IPS-18c (cell line): ENCODE measurements around the gene ARCN1.
"Not testable (repeated sequence)": the region's sequence is repeated elsewhere in the genome, so short reads cannot be mapped to it uniquely, and the experiment has no call there.

ENCODE experiments used
- H3K4me3 ChIP-seq: 2 replicates; pipeline ENCODE4 v1.7.0; 2013; ENCODE audit warnings: low read depth, mild to moderate bottlenecking, low read length, moderate library complexity; ENCODE audit not compliant: insufficient read depth
- H3K9me3 ChIP-seq: one replicate; pipeline ENCODE4 v1.6.1; 2013; ENCODE audit warnings: mild to moderate bottlenecking, low read length, moderate library complexity; ENCODE audit not compliant: control insufficient read depth, insufficient read depth

The ARCN1 gene

DNA sequence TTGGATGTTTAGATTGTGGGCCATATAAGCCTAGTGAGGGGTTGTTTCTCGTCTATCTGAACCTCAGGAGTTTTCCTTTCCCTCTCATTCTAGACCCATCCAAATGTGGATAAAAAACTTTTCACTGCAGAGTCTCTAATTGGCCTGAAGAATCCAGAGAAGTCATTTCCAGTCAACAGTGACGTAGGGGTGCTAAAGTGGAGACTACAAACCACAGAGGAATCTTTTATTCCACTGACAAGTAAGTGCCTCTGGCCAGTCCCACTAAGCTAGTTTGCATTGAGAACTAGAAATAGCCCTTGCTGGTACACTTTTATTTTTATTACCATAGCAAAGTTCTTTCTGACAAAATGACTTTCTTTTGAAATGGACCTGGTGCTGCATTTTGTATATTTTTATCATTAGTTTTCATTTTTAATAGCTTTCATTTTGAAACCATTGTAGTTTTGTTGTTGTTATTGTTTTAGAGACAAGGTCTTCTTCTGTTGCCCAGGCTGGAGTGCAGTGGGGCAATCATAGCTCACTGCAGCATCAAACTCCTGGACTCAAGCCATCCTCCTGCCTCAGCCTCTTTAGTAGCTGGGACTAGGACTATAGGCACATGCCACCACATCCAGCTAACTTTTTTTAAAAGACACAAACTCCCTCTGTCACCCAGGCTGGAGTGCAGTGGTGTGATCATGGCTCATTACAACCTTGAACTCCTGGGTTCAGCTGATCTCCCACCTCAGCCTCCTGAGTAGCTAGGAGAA lies 20.6 kb downstream of the ARCN1 start:
- no peak overlapping the region for H3K4me3 ChIP-seq
- H3K9me3 ChIP-seq, result peaks cover 2% of the 10 kb centered on the region

DNA sequence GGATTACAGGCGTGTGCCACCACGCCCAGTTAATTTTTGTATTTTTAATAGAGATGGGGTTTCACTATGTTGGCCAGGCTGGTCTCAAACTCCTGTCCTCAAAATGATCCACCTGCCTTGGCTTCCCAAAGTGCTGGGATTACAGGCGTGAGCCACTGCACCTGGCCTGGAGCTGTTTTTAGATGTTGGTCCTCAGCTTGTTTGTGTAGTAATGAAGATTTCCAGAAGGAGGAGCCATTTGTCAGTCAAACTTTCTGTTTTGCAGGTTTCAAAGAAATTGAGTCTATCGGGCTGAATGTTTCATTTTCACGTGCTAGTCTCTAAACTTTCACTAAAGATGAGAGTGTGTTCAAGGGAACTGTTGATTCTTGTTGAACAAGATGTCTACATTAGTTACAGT lies 22.8 kb downstream of the ARCN1 start:
- not testable (repeated sequence) for H3K4me3 ChIP-seq, H3K9me3 ChIP-seq

DNA sequence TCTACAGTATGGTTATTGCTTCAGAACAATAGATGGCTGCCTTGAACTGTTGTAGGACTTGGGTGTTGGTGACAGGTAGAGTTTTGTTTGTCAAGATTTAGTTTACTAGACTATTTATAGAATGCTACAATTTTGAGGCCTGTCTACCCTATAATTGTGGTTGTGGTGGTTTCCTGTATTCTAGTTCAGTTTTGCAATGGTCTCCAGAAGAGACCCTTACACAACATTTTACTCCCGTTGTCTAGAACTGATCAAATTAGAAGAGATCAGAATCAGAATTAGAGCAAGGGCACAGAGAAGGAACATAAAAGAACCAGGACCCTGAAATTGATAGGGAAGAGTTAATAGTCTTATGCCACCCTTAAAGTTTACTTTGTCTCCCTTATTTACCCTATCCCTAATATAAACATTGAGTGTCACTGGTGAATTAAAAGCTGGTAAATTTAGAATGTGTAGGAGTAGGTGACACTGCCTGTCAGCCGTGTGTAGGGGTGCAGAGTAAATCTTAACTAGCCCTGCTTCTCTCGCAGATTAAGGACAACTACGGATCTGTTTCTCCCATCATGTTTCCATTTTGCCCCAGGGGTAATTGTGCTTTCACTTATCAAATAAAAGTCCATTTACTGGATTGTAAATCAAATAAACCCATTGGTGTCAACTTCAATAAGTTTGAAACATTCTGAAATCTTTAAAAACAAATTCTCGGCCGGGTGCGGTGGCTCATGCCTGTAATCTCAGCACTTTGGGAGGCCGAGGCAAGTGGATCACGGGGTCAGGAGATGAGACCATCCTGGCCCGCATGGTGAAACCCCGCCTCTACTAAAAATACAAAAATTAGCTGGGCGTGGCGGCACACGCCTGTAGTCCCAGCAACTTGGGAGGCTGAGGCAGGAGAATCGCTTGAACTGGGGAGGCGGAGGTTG lies 24.3 kb downstream of the ARCN1 start:
- H3K4me3 ChIP-seq, result no peak overlapping the region
- H3K9me3 ChIP-seq, result peaks cover 2% of the 10 kb centered on the region

DNA sequence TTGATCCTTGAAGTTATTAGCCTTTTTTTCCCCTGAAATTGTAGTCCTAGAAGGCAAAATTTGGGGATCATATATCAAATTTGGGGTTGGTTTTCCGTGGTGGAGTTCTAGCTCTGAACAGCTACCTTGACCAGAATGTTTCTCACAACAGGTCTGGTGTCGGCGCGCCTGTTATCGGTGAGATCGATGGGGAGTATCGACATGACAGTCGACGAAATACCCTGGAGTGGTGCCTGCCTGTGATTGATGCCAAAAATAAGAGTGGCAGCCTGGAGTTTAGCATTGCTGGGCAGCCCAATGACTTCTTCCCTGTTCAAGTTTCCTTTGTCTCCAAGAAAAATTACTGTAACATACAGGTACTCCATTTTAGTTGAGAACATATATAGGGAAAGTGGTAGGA lies 25.3 kb downstream of the ARCN1 start:
- H3K9me3 ChIP-seq, result peaks cover 2% of the 10 kb centered on the region
- no peak overlapping the region for H3K4me3 ChIP-seq

DNA sequence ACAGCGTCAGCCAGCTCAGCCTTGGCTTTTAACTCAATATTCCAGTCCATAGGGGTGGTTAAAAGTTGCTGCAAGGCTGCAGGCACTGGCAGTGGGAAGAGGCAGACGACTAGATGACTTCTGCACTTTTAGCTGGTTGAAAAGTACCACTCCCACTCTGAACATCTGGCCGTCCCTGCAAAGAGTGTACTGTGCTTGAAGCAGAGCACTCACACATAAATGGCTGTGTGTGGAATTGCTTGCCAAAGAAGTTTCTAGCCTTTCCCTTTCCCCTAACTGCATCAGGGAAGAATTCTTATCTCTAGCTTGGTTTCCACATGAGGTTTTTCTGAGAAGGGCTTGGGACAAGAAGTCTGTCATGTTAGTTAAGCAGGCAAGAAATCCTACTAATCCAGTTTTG lies 30.1 kb downstream of the ARCN1 start:
- H3K4me3 ChIP-seq, result no peak overlapping the region
- no peaks in the 10 kb centered on the region for H3K9me3 ChIP-seq

DNA sequence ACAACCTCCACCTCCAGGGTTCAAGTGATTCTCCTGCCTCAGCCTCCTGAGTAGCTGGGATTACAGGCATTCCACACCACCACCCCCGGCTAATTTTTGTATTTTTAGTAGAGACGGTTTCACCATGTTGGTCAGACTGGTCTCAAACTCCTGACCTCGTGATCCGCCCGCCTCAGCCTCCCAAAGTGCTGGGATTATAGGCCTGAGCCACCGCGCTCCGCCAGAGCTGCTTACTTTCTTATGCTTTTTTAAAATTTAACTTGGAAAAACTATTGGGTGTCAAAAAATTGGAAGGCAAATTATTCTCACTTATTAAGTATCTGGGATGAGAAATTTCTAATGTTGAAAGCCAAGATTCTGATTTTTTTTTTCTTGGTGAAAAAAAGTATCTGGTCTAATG lies 31.5 kb downstream of the ARCN1 start:
- not testable (repeated sequence) for H3K9me3 ChIP-seq, H3K4me3 ChIP-seq

DNA sequence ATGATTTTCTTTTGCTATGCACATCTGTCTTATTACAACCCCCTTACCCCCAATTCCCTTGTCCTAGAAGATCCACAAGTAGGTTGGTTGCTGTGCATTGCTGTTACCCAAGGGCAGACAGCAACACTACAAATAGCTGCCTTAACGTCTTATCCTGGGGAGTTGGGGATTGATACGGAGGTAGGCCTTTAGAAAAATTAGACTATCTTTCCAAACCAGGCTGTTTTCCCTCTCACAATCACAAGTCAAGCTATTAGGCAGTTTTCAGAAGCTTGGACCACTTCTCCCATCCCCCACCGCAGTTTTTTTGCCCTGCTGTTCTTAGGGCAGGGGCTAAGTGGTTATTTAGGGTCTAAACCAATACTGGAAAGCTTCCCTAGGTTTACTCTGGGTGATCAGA lies 32.4 kb downstream of the ARCN1 start:
- H3K4me3 ChIP-seq, result no peak overlapping the region
- no peaks in the 10 kb centered on the region for H3K9me3 ChIP-seq

DNA sequence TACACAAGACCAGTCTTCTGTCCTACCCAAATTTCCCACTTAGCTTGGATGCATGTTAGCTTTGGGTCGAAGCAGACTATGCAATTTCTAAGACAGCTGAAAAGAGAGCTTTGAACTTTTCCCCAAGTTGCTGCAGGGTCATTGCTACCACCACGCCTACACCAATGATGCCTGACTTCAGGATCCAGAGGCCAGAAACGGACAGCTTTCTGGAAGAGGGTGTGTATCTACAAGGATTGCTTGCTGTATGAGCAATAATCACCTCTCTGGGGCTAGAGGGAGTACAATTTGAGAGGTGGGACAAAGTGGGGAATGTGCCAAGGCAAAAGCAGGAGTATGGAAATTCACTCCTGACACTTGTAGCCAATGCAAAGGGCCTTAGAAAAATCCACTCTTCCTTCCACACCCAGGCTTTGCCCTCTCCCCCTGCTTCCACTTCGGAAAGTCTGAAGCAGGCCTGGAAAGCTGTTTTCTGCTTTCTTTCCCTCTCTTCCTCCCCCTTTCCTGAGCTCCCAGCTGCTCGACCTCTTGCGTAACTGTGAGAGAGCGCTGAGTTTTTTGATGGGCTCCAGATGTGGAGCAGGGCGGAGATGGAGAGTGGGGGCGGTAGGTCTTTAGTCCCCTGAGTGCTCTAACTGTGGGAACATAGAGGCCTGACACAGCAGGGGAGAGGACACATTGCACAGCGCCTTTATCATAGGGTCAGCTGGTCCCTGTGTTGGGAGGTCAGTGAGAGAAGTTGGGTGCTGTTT lies 33.1 kb downstream of the ARCN1 start:
- no peaks in the 10 kb centered on the region for H3K9me3 ChIP-seq
- no peak overlapping the region for H3K4me3 ChIP-seq

DNA sequence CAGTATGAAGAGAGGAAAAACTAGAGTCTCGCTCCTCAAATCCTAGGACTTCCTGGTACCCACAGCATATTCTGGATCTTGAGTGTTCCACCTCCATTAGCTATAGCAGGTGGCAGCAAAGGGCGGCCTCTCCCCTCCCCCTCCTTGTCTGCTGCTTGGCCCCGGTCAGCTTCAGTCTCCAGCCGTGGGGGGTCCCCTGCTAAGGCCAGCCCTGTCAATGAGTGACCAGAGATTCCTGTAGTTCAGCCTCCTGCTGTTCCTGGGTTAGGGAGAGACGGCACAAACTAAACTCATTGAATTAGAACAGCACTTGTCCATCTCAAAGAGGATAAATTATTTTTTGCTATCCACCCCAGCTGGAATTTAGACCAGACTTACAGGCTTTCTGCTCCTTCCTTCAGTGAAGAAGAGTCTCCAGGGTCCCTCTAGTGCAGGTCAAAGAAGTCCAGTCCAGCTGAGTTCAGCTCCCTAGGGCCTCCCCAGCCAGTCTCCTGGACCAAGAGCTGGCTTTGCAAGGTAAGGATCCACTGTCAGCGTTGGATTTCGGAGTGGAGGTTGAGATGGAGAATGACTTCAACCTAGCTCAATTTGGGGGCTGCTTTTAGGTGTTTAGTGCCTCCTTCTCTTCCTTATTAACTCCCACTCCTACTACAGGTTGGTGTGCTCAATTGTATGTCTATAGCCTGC lies 34.1 kb downstream of the ARCN1 start:
- H3K9me3 ChIP-seq, result no peaks in the 10 kb centered on the region
- H3K4me3 ChIP-seq, result no peak overlapping the region

DNA sequence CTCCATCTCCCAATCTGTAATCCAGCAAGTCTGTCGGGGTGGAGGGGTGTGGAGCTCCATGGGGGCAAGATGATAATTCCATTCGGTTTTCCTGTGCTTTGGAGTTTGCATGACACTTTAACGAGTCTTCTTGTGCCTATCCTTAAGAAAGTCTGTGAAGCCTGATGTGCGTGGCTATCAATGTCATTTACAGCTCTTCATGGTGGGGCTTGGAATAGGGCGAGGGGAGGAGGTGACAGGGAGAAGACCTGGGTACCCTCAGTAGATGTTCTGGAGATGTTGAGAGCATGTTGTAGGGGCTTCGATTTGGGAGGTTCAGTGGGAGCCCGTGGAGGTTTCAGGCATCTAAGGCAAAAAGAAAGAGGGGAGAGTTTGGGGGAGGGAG lies 34.6 kb downstream of the ARCN1 start:
- Histone ChIP-seq H3K9me3 (no peaks in the 10 kb centered on the region), H3K4me3 (no peak overlapping the region)

DNA sequence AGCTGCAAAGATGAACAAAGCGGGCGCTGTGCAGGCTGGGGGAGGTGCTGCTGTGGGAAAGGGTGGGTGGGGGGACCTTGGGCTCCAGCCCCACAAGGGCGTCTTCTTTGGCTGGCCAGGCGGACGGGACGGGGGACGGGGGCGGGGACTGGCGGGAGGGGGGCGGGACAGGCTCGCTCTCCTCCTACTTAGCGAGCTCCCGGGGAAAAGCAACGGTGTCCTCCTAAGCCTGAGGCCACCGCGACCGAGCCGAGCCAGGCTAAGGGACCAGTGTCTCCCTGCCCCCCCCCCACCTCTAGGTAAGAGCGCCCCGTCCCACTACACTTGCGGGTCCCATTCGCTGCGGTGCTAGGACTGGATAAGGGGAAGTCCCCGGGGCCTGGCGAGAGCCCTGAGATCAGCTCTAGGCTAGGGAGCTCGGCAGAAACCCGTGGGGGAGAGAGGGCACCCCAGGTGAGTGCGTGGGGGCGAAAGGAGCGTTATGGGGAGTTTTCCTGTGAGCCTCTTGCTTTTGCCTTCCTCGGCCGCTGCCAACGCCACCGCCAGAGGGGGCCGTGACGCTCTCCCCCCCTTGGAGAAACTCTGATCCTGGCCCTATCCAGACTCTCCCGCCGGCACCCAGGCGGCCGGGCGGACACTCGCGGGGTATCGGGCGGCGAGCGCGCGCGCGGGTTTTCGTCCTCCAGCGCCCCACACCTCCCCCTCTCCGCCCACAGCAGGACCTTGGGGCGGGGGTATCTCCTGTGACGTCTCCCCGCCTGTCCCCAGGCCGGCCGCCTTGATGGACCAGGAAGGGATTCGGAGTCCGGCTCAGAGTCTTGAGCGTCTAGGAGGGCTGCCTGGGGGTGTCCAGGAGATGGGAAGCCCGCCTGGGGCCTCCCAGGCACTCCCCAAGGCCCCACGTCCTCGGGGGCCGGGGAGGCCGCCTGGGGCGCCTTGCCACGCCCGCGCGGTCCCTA lies 35.5 kb downstream of the ARCN1 start, which contains the start of gene PHLDB1:
Gene PHLDB1, plus strand, starts transcription at position 215 of the 959 bp plus-strand sequence. CDS start 6,222 bp downstream, outside the sequence.
- Histone ChIP-seq H3K4me3 (peak within 1 kb of the TSS; percentile 57), H3K9me3 (no peaks in the 10 kb centered on the region)

DNA sequence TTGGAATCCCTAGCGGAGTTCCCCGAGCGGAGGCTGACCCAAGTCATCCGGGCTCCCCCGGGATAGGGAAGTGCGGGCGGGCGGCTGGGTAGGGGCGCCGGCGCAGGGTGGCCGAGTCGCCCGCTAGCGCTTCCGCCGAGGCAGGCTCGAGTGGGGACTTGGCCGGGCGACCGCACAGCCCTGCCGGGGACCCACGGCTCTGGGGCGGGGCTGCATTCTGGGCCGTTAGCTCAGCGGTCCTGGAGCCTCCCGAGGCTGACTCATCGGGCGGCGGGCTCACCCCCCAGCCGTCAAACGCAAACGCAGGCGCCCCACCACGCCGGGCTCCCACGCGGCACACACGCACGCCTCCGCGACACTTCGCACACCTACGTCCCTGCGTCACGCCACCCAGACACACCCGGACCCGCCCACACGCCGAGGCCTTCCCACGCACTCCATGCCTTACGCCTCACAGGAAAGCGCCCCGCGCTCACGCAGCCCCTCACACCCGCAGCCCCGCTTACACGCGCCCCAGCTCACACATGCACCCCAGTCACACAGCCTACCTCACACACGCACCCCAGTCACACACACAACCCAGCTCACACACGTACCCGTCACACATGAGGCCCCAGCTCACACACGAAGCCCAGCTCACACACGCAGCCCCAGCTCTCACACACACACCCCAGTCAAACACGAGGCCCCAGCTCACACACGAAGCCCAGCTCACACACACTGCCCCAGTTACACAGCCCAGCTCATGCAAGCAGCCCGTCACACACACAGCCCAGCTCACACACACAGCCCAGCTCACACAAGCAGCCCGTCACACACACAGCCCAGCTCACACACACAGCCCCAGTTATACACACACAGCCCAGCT lies 36.4 kb downstream of the ARCN1 start:
- peak overlapping the region; percentile 57 for H3K4me3 ChIP-seq
- no peaks in the 10 kb centered on the region for H3K9me3 ChIP-seq

DNA sequence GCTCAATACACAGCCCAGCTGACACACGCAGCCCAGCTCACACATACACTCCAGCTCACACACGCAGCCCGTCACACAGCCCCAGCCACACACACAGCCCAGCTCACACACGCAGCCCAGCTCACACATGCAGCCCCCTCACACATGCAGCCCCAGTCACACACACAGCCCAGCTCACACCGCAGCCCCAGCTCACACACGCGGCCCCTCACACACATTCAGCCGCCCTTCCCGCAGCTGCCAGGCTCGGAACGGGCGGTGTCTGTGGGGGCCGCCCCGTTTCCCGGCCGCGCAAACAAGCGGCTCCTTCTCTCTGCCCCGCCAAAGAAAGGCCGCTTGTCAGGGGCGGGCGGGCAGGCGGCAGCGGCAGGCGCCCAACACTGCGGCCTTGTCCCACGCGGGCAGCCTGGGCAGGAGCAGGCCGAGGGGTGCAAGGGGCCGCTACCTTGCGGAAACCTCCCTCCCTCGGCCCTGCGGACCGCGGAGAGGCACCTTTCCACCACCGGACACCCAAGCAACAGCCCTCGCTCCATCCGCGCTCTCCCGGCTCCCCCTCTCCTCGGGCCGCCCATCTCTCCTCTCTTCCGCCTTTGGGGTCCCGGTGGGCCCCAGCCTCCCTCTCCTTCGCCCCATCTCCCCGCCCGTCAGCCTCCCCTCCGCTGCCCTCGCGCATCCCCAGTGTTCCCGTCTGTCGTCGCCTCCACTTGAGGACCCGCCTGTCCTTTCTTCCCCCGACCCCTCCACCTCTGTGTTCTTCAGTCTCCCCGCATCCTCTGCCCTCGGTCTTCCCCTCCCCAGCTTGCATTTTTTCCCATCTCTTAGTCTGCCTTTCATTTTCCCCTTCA lies 37.4 kb downstream of the ARCN1 start:
- Histone ChIP-seq H3K4me3 (peak overlapping the region; percentile 57), H3K9me3 (no peaks in the 10 kb centered on the region)

DNA sequence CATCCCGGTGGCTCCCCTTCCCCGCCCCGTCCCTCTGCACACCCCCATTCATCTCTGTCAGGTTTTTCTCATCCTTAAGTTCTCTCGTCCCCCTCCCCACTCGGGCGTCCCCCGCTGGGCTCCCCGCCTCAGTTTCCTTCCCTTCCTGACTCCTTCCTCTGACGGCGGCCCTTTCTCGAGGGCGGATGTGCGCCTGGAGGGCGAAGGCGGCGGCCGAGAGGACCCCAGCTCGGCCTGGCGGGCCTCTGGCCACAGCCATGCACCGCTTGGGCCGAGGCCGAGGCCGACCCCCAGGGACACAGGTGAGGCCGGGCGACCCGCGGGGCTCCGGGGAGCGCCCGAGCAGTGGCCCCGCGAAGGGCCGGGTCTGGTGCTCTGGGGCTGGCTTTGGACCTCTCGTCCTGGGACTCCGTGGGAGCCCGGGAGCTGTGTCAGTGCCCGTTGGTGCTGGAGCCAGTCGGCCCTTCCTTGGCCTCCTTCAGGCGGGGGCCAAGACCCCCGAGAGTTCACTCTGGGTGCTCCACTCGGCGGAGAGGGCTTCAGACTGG lies 38.1 kb downstream of the ARCN1 start:
- Histone ChIP-seq H3K4me3 (peak overlapping the region; percentile 48), H3K9me3 (no peaks in the 10 kb centered on the region)
